NOMO-1 treated with dmso at 0.1 percent for 144 hours (cell line): ENCODE results near the gene COL23A1.
"Not testable (repeated sequence)": the region's sequence is repeated elsewhere in the genome, so short reads cannot be mapped to it uniquely, and the experiment has no call there.

ENCODE experiments used
- DNase-seq: peaks from one replicate; lab custom pipeline; 2025; ENCODE audit not compliant: unreplicated experiment; lab: John Stamatoyannopoulos, UW

Gene COL23A1

DNA sequence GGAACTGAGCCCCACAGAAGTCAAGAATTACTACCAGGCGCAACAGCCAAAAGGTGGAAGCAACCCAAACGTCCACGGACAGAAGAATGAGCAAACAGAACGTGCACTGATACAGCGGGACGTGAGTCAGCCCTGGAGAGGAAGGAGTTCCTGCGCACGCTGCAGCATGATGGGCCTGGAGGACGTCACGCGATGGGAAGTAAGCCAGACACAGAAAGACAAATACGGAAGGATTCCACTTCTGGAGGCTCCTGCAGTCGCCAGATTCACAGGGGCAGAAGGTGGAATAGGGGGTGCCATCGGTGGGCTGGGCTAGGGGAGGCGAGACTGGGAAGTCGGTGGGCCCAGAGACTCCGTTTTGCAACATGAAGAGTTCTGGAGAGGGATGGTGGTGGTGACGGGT, 277.3 kb downstream of the COL23A1 start:
- DNase-seq = peak; percentile 81

GRCh38 chr5:178310130-178310865, 279.9 kb downstream of the COL23A1 start:
- no peak for DNase-seq

DNA sequence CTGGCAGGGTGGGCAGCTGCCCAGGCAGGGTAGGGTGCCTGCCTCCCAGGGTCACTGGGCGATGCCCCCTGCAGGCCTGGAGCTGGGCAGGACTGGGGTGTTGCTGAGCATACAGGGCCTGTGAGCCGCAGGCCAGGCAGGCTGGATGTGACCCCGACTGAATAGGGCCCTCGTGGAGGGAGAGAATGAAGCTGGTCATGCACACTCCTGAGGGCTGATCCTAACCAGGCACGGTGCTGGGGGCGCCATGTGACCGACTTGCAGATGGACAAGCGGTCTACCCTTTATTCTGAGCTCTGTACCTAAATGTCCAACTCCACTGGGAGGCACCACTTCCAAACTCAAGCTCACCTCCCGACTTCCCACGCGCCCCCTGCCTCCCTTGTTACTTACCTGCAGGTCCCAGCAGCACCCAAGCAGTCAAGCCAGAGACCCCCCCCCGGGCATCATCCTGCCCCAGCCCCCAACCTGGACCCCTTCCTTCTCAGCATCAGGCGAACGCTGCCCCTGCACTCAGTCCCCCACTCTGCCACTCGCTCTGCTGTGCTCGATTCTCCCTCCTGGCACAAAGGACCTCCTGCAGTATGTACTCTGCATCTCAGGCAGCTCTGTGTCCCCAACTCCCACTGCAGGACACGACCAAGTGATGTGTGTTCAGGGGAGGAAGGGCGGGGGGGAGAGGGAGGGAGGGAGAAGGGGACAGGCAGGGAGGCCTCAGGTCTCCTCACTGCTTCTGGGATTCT, 280.8 kb downstream of the COL23A1 start:
- DNase-seq = no peak

- DNase-seq = no peak
Observed at GRCh38 chr5:178308541-178309092, 281.6 kb downstream of the COL23A1 start.

GRCh38 chr5:178307267-178308045, 282.7 kb downstream of the COL23A1 start:
- no peak for DNase-seq

- no peak for DNase-seq
Observed at GRCh38 chr5:178306430-178307225, 283.6 kb downstream of the COL23A1 start.

GRCh38 chr5:178305801-178306200, 284.4 kb downstream of the COL23A1 start:
- no peak for DNase-seq

DNA sequence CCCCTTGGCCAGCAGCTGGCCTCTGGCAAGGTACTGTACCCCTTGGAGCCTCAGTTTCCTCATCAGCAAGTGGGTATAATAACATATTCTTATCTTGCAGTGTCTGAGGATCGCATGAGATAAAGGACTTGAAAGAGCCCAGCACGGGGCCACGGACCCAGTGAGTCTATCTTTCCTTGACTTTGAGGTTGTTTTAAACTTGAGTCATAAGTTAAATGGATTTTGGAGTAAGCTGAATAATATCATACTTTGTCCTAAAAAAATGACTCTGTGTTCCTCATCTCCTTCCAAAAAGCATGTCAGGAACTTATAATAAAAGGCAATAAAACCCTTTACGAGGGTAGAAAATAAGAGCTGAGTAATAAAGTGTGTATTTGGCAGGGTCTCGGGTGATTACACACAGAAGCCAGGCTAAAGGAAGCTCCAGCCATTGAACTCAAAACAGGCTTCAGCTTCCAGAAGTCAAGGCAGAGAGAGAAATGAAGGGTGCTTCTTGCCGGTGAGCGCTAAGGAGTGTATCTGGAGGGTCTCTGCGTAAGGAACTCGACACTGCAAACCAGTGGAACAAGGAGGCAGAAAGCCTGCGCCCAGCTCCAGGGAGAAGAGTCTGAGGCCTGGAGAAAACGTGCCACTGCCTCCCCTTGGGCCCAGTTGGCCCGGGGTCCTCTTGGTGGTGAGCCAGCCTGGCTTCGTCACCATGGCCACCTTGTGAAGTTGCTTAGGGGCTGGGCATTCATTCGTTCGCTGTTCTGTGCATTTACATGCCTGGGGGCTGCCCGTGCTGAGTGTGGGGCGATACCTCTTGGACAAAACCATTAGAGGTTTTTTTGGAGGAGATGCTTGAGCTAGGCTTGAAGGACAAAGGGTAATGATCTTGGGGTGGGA, 285.2 kb downstream of the COL23A1 start:
- DNase-seq = no peak

- DNase-seq = no peak
Observed at GRCh38 chr5:178304016-178304415, 286.2 kb downstream of the COL23A1 start.

- not testable (repeated sequence) for DNase-seq
Observed at GRCh38 chr5:178302321-178302720, 287.9 kb downstream of the COL23A1 start.

- DNase-seq = no peak
Observed at GRCh38 chr5:178301641-178302040, 288.6 kb downstream of the COL23A1 start.

GRCh38 chr5:178298283-178298807, 291.8 kb downstream of the COL23A1 start:
- DNase-seq = no peak

GRCh38 chr5:178297751-178298150, 292.4 kb downstream of the COL23A1 start:
- DNase-seq = no peak

DNA sequence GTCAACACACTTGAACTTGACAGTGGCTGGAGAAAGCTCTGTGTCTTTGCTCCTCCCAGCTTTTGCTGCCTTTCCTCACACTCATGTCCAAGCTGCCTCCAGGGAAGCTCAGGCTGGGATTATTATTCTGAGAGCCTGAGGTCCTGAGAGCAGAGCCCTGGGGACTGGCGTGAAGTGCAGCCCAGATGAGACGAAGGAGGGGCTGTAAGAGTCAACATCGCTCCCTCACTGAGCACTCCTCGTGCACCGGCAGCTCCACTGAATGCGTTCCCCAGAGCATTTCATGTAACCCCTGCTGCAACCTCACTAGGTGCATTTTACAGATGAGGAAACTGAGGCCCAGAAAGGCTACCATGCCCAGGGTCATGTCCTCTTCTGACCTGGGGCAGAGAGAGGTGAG, 294.1 kb downstream of the COL23A1 start:
- DNase-seq = no peak

- DNase-seq = no peak
Observed at GRCh38 chr5:178295589-178295988, 294.6 kb downstream of the COL23A1 start.

DNA sequence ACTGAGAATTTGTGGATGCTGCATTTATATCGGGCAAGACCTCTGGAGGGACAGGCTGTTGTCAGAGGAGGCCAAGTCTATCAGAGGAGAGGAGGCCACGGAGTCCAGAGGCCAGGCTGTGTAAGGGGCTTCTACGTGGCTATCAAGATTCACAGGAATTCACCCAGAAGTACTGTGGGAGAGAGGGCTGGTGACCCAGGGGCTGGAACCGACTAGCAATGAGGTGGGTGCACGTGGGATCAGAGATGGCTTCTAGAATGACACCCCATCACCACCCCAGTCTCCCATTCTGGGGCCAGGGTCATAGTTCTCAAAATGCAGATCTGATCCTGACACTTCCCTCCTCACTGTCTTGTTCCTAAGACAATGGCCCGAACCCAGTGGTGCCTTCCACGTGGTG, 296.4 kb downstream of the COL23A1 start:
- DNase-seq = no peak

DNA sequence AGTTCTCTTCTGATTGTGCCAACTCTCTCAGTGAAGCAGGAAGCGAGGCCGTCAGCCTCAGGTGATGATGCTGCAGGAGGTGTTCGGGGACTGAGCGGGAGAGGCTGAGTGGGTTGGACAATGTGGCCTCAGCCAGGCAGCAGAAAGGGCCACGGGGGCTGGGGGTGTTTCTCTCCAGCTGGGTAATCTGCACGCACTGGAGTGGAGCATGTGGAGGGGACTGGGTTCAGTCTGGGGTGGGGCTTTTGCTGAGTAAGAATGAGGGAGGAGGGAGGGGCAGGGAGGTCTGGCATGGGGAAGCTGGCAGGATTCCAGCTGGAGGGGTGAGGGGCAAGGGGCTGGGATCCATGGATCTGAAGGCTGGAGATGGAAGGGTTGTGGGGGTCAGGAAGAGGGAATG, 296.8 kb downstream of the COL23A1 start:
- DNase-seq = no peak

DNA sequence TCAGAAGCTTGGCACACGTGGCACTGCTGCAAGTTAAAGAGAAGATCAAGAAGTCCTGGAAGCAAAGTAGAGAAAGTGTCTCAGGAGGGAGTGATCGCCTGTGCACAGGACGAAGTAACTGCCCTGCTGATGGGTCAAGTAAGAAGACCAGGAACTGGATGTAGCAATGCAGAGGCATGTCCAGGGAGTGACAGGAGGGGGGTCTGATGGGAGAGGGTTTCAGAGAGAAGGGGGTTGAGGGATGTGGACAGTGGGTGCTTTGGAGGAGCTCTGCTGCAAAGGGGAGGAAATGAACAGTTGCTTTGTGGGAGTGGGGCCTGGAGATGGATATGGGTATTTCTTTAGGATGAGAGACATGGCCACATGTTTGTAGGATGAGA, 297.4 kb downstream of the COL23A1 start:
- no peak for DNase-seq
